PC-3 (cell line): Measurements from ENCODE around the gene SLC22A5. TPM values are rescaled to one million over a fixed set of nuclear protein-coding genes. Genes with fewer than 3 reads are reported as not detected.

Source experiments
- ATAC-seq: fragments of 200-7000 bp; cut with Tn5 transposase; 2 replicates; pipeline ENCODE4 v1.9.1; 2020; ENCODE audit warnings: mild to moderate bottlenecking, moderate library complexity
- BruUV-seq: library from RNA; stranded (reverse); fragments of 400-500 nt; replicated peaks from 2 replicates; lab custom pipeline; 2021; lab: Mats Ljungman, UMichigan
- CTCF ChIA-PET: fragments of 300-600 bp; sonication (Branson Sonifier 250); formaldehyde crosslinking; loops from one replicate; lab custom pipeline; 2022; ENCODE audit warnings: antibody characterized with exemption; lab: Charles Lee
- POLR2A ChIA-PET: fragments of 300-600 bp; sonication (Branson Sonifier 250); formaldehyde crosslinking; loops from one replicate; lab custom pipeline; 2022; ENCODE audit warnings: antibody characterized with exemption; ENCODE audit not compliant: unreplicated experiment; lab: Charles Lee
- DNase-seq: peaks from one replicate; pipeline ENCODE4 v3.0.0-alpha.2; 2015
- H2AFZ ChIP-seq: fragments of 300-600 bp; sonication (generic); 2 replicates; pipeline ENCODE4 v1.6.0; 2016; ENCODE audit warnings: antibody characterized with exemption, low read length
- H3F3A ChIP-seq: fragments of 300-600 bp; sonication (generic); one replicate; pipeline ENCODE4 v1.6.0; 2017; ENCODE audit warnings: antibody characterized with exemption, low read length, control low read depth, mild to moderate bottlenecking; ENCODE audit not compliant: unreplicated experiment
- H3K27ac ChIP-seq: fragments of 300-600 bp; sonication (generic); 2 replicates; pipeline ENCODE4 v1.5.1; 2016; ENCODE audit warnings: mild to moderate bottlenecking, low read length
- H3K27me3 ChIP-seq: fragments of 300-600 bp; sonication (generic); 2 replicates; pipeline ENCODE4 v1.6.1; 2016; ENCODE audit warnings: low read length, mixed read lengths
- H3K36me3 ChIP-seq: fragments of 300-600 bp; sonication (generic); 2 replicates; pipeline ENCODE4 v1.6.1; 2016; ENCODE audit warnings: low read depth, mixed run types, low read length, mixed read lengths
- H3K4me1 ChIP-seq: fragments of 300-600 bp; sonication (generic); 2 replicates; pipeline ENCODE4 v1.5.1; 2016; ENCODE audit warnings: low read length; ENCODE audit not compliant: insufficient read depth
- H3K4me2 ChIP-seq: fragments of 300-600 bp; sonication (generic); 2 replicates; pipeline ENCODE4 v1.6.0; 2016; ENCODE audit warnings: low read length
- H3K4me3 ChIP-seq: fragments of 300-600 bp; sonication (generic); 2 replicates; pipeline ENCODE4 v1.5.1; 2016; ENCODE audit warnings: mild to moderate bottlenecking, low read length, mixed read lengths
- H3K79me2 ChIP-seq: fragments of 300-600 bp; sonication (generic); 2 replicates; pipeline ENCODE4 v1.6.1; 2017; ENCODE audit warnings: low read length, mixed read lengths
- H3K9ac ChIP-seq: fragments of 300-600 bp; sonication (generic); 2 replicates; pipeline ENCODE4 v1.6.0; 2016; ENCODE audit warnings: mild to moderate bottlenecking, low read length
- H3K9me2 ChIP-seq: fragments of 300-600 bp; sonication (generic); replicated peaks from 2 replicates; pipeline ENCODE4 v1.6.1; 2016; ENCODE audit warnings: mixed run types, low read length, mixed read lengths
- H3K9me3 ChIP-seq: fragments of 300-600 bp; sonication (generic); 2 replicates; pipeline ENCODE4 v1.6.1; 2016; ENCODE audit warnings: low read length, mixed read lengths
- H4K20me1 ChIP-seq: fragments of 300-600 bp; sonication (generic); 2 replicates; pipeline ENCODE4 v1.6.1; 2016; ENCODE audit warnings: low read length, mixed read lengths
- EZH2 ChIP-seq: fragments of 300-600 bp; sonication (generic); IDR thresholded peaks from one replicate; pipeline ENCODE4 v1.6.1; 2017; ENCODE audit warnings: antibody characterized with exemption, mild to moderate bottlenecking, low read length; ENCODE audit not compliant: unreplicated experiment
- EZH2phosphoT487 ChIP-seq: fragments of 300-600 bp; sonication (generic); IDR thresholded peaks from 2 replicates; pipeline ENCODE4 v1.6.1; 2018; ENCODE audit warnings: mild to moderate bottlenecking, antibody characterized with exemption, low read length, borderline replicate concordance
- intact Hi-C: fragments of 100-400 bp; cut with micrococcal nuclease; formaldehyde crosslinking; loops from 2 replicates; pipeline ENCODE4 v1.9.0; 2023
- total RNA-seq: library from RNA; depleted of rRNA; stranded (reverse); fragments of >200 nt; gene quantifications from 2 replicates; pipeline ENCODE4 v1.2.3, GENCODE V29; 2014
- TF ChIP-seq, protein P1 (sequence below): fragments of 300-600 bp; sonication (generic); conservative IDR thresholded peaks from 2 replicates; pipeline ENCODE4 v1.5.1; 2017; ENCODE audit warnings: antibody characterized with exemption, low read depth, mild to moderate bottlenecking, low read length

Gene SLC22A5
- total RNA-seq, 1 experiment from 2014 or later = 8.2 TPM

DNA sequence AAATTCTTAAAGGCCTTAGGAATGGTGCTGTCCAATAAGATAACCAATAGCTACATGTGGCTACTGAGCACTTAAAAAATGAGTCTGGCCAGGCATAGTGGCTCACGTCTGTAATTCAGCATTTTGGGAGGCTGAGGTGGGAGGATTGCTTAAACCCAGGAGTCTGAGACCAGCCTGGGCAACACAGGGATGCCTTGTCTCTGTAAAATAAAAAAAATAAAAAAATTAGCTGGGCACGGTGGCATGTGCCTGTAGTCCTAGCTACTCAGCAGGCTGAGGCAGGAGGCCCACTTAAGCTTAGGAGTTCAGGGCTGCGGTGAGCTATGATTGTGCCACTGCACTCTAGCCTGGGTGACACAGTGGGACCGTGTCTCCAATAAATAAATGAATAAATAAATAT lies 1.3 kb upstream of the SLC22A5 start:
- TF ChIP-seq EZH2phosphoT487 = no peak
- TF ChIP-seq, protein P1, sequence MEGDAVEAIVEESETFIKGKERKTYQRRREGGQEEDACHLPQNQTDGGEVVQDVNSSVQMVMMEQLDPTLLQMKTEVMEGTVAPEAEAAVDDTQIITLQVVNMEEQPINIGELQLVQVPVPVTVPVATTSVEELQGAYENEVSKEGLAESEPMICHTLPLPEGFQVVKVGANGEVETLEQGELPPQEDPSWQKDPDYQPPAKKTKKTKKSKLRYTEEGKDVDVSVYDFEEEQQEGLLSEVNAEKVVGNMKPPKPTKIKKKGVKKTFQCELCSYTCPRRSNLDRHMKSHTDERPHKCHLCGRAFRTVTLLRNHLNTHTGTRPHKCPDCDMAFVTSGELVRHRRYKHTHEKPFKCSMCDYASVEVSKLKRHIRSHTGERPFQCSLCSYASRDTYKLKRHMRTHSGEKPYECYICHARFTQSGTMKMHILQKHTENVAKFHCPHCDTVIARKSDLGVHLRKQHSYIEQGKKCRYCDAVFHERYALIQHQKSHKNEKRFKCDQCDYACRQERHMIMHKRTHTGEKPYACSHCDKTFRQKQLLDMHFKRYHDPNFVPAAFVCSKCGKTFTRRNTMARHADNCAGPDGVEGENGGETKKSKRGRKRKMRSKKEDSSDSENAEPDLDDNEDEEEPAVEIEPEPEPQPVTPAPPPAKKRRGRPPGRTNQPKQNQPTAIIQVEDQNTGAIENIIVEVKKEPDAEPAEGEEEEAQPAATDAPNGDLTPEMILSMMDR = no peak
- TF ChIP-seq EZH2 = no peak
- ATAC-seq = no peak
- BruUV-seq = no TSS peak
- Histone ChIP-seq H2AFZ (no peak overlapping the region), H3K4me1 (peaks cover 55% of the 10 kb centered on the region), H3K36me3 (no peaks in the 10 kb centered on the region), H3K9ac (no peak overlapping the region), H3K27ac (no peak overlapping the region), H3K4me3 (no peak overlapping the region), H3K27me3 (no peaks in the 10 kb centered on the region), H3K9me2 (no peaks in the 10 kb centered on the region), H3F3A (peaks cover 5% of the 10 kb centered on the region), H4K20me1 (no peaks in the 10 kb centered on the region), H3K9me3 (no peaks in the 10 kb centered on the region), H3K4me2 (no peak overlapping the region), H3K79me2 (peaks cover 40% of the 10 kb centered on the region)
- CTCF ChIA-PET = no interaction called here
- no peak for DNase-seq
- intact Hi-C loops = no loop called here
- POLR2A ChIA-PET = no interaction called here

DNA sequence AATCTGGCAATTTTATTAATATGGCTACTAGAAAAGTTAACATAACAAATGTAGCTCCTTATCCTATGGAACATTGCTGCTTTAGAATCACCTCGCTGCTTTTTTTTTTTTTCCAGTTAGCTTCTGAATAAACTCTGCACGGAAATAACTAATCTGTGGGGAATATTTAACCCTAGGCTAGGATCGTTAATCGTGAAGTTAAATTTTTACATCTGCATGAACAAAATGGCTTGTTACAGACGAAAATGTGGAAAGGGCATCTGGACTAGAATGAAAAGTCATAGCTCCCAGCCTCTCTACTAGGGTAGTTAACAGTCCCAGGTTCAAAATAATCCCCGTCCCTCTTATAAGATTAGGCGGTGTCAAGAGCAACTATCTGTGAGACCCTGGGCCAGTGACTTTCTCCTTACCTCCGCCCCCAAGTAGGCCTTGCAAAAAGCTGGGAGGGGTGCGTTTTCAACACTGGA lies 470 bp upstream of the SLC22A5 start:
- ChIA-PET POLR2A (interaction anchor here (0.7 kb wide), 2 partner anchors 75 to 78 kb away, joined by 3 to 4 read pairs; partner anchors contain the start of gene SLC22A4), CTCF (interaction anchor here (0.8 kb wide), 1 partner anchor 9 kb away, joined by 3 read pairs; no protein-coding TSS in a partner anchor)
- no peak for ATAC-seq
- Histone ChIP-seq H3K9me3 (no peaks in the 10 kb centered on the region), H3K36me3 (no peaks in the 10 kb centered on the region), H3K27me3 (no peaks in the 10 kb centered on the region), H3K9me2 (no peaks in the 10 kb centered on the region), H3K9ac (peak overlapping the region; percentile 77), H3K79me2 (peaks cover 48% of the 10 kb centered on the region), H3K4me1 (peaks cover 48% of the 10 kb centered on the region), H3F3A (peaks cover under 1% of the 10 kb centered on the region), H3K4me3 (peak overlapping the region; percentile 97), H3K27ac (peak overlapping the region; percentile 51), H2AFZ (peak overlapping the region; percentile 98), H3K4me2 (peak overlapping the region; percentile 97), H4K20me1 (no peaks in the 10 kb centered on the region)
- DNase-seq = no peak
- BruUV-seq = TSS peak; percentile 75
- intact Hi-C loops = no loop called here
- TF ChIP-seq EZH2 = no peak

DNA sequence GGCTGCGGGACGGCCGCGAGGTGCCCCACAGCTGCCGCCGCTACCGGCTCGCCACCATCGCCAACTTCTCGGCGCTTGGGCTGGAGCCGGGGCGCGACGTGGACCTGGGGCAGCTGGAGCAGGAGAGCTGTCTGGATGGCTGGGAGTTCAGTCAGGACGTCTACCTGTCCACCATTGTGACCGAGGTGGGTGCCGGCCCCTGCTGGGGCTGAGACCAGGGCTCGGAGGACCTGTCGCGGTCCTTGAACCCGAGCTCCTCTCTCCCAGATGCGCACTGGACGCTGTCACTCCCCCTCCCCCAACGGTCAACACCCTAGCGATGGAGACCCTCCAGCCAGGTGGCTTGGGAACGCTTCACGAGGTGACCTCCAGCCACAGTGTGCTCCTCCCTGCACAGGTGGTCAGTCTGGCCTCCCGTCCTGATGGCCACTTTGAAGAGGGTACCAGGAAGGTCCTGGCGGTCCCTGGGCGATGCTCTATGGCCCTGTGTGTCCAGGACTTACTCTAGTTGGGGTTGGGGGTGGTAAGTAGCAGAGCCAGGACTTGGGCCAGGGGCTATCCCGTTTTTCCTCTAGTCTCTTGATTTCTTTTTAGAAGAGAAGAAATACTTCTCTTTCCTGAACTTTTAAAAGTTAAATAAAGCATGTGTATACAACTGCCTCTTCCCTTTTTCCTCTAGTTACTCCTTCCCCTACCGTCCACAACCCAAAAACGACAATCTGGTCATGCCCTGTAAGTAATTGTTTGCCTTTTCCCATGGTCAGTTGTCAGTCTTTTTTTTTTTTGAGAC lies 866 bp downstream of the SLC22A5 start:
- ATAC-seq (no peak), DNase-seq (no peak)
- no peaks in the 10 kb centered on the region for H3K27me3 ChIP-seq
- no peaks in the 10 kb centered on the region for H4K20me1 ChIP-seq
- peak overlapping the region; percentile 97 for H3K4me3 ChIP-seq
- H3F3A ChIP-seq = no peaks in the 10 kb centered on the region
- CTCF ChIA-PET = interaction anchor here (1.0 kb wide), 1 partner anchor 132 kb away, joined by 3 read pairs; no protein-coding TSS in a partner anchor
- peak overlapping the region; percentile 77 for H3K9ac ChIP-seq
- H3K79me2 ChIP-seq = peaks cover 61% of the 10 kb centered on the region
- peak overlapping the region; percentile 97 for H3K4me2 ChIP-seq
- H3K27ac ChIP-seq = peak overlapping the region; percentile 51
- H2AFZ ChIP-seq = peak overlapping the region; percentile 98
- no peak for TF ChIP-seq EZH2
- TF ChIP-seq EZH2phosphoT487 = no peak
- TF ChIP-seq, protein P1 = no peak
- H3K9me2 ChIP-seq = no peaks in the 10 kb centered on the region
- POLR2A ChIA-PET = interaction anchor here (0.6 kb wide), 3 partner anchors 26 to 130 kb away, joined by 3 to 10 read pairs (median 3); no protein-coding TSS in a partner anchor
- no TSS peak for BruUV-seq
- no peaks in the 10 kb centered on the region for H3K9me3 ChIP-seq
- H3K36me3 ChIP-seq = no peaks in the 10 kb centered on the region
- intact Hi-C loops = loop anchor here (2.0 kb wide), 1 partner anchor 76 kb away; the partner anchor contains the start of gene SLC22A4
- H3K4me1 ChIP-seq = peaks cover 35% of the 10 kb centered on the region
